Sigmoid colon (tissue), 7 donors: ENCODE data around the gene SLC4A3. TPM values are rescaled to one million over a fixed set of nuclear protein-coding genes. Genes with fewer than 3 reads are reported as not detected.
A peak's percentile ranks its signal among the peaks of the same experiment; 100 is the strongest.

ENCODE experiments used
- DNase-seq: peaks from one replicate; pipeline ENCODE4 v3.0.0-alpha.2; 2019
- H3K27ac ChIP-seq, 4 donors: fragments of 200-600 bp; sonication (generic); one replicate each; pipeline ENCODE4 v1.5.1; 2016 to 2019; ENCODE audit warnings: mild to moderate bottlenecking in 1 of 4
- H3K27me3 ChIP-seq, 3 donors: fragments of 200-600 bp; sonication (generic); one replicate each; pipeline ENCODE4 v1.5.1; 2019; ENCODE audit warnings: mild to moderate bottlenecking in 1 of 3
- H3K36me3 ChIP-seq, 4 donors: fragments of 200-600 bp; sonication (generic); one replicate each; pipeline ENCODE4 v1.5.1; 2016 to 2019
- H3K4me1 ChIP-seq, 4 donors: fragments of 200-600 bp; sonication (generic); one replicate each; pipeline ENCODE4 v1.5.1; 2017 to 2019
- H3K4me3 ChIP-seq, 4 donors: fragments of 200-600 bp; sonication (generic); one replicate each; pipeline ENCODE4 v1.5.1; 2017 to 2019; ENCODE audit warnings: mild to moderate bottlenecking in 2 of 4, moderate library complexity in 1 of 4
- H3K9me3 ChIP-seq, 4 donors: fragments of 200-600 bp in 3 of 4; sonication (generic) in 3 of 4; one replicate each; pipeline versions ENCODE4 v1.5.1 to v1.6.1; 2013 to 2019
- EP300 ChIP-seq, 4 donors: sonication (generic); formaldehyde crosslinking; IDR thresholded peaks; one replicate each; pipeline ENCODE4 v1.6.1; 2017; ENCODE audit warnings: antibody characterized with exemption in 4 of 4
- POLR2A ChIP-seq, 2 donors: fragments of 450-650 bp; IDR thresholded peaks; one replicate each; pipeline ENCODE4 v1.6.1; 2016; ENCODE audit warnings: antibody characterized with exemption in 2 of 2, mild to moderate bottlenecking in 2 of 2, moderate library complexity in 2 of 2
- POLR2AphosphoS5 ChIP-seq, 4 donors: sonication (generic); formaldehyde crosslinking; IDR thresholded peaks; one replicate each; pipeline ENCODE4 v1.6.1; 2017; ENCODE audit warnings: antibody characterized with exemption in 4 of 4
- WGBS, 2 donors: extraction: QIAGEN DNeasy Blood & Tissue Kit; methylation state at CpG; one replicate each; pipeline ENCODE4 v1.1.7; 2013; 5-methylcytosine and 5-hydroxymethylcytosine counted together
- intact Hi-C: fragments of 100-400 bp; cut with DNase I; formaldehyde crosslinking; loops from one replicate; pipeline ENCODE4 v1.15.1; 2023
- polyA plus RNA-seq, 3 donors: library from polyadenylated mRNA; stranded (reverse); fragments of 200-250 nt; gene quantifications; one replicate each; pipeline ENCODE4 v1.2.3, GENCODE V29; 2013
- total RNA-seq, 4 donors: library from RNA; depleted of rRNA; stranded (reverse); fragments of >200 nt; gene quantifications; one replicate each; pipeline ENCODE4 v1.1.0, GENCODE V29; 2016
- TF ChIP-seq, protein P1 (sequence below), 4 experiments: fragments of 450-650 bp in 3 of 4; fragments of 200-600 bp in 1 of 4; IDR thresholded peaks; one replicate each; pipeline ENCODE4 v1.5.1; 2016 to 2019; ENCODE audit warnings: antibody characterized with exemption in 4 of 4, mild to moderate bottlenecking in 3 of 4, moderate library complexity in 2 of 4
- donor health status: healthy with polysubstance abuse.
- donor health status: Bipolar disorder and iron deficiency.
- donor health status: healthy.

The SLC4A3 gene
- total and polyA plus RNA-seq, 7 donors: under 0.01 to 5.0 (median 1.0) TPM

DNA sequence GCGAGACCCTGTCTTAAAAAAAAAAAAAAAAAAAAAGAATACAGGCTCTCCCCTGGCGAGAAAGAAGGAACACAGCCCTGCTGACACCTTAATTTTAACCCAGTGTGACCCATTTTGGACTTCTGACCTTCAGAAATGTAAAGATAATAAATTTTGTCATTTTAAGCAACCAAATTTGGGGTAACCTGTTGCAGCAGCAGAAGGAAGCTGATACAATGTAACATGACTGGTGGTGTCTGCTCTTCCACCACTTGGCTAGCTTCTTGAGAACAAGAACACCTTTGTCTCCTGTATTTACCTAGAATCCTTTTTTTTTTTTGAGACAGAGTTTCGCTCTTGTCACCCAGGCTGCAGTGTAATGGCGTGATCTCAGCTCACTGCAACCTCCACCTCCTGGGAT lies 36.3 kb upstream of the SLC4A3 start:
- Histone ChIP-seq H3K27ac (no peak overlapping the region), H3K4me3 (no peak overlapping the region), H3K36me3 (no peaks in the 10 kb centered on the region), H3K4me1 (no peaks in the 10 kb centered on the region), H3K9me3 (no peaks in the 10 kb centered on the region), H3K27me3 (no peaks in the 10 kb centered on the region)
- TF ChIP-seq, protein P1, sequence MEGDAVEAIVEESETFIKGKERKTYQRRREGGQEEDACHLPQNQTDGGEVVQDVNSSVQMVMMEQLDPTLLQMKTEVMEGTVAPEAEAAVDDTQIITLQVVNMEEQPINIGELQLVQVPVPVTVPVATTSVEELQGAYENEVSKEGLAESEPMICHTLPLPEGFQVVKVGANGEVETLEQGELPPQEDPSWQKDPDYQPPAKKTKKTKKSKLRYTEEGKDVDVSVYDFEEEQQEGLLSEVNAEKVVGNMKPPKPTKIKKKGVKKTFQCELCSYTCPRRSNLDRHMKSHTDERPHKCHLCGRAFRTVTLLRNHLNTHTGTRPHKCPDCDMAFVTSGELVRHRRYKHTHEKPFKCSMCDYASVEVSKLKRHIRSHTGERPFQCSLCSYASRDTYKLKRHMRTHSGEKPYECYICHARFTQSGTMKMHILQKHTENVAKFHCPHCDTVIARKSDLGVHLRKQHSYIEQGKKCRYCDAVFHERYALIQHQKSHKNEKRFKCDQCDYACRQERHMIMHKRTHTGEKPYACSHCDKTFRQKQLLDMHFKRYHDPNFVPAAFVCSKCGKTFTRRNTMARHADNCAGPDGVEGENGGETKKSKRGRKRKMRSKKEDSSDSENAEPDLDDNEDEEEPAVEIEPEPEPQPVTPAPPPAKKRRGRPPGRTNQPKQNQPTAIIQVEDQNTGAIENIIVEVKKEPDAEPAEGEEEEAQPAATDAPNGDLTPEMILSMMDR (IDR thresholded peaks at IDR 0.05): no peak
- TF ChIP-seq POLR2AphosphoS5 (IDR thresholded peaks at IDR 0.05): no peak
- no peak for TF ChIP-seq EP300 (IDR thresholded peaks at IDR 0.05)
- no peak for TF ChIP-seq POLR2A (IDR thresholded peaks at IDR 0.05)
- 49 to 85% methylated on average over 4 of the region's 4 CpGs for WGBS, 2 donors
- no peak for DNase-seq
- intact Hi-C loops: no loop called here

GRCh38 chr2:219592736-219593135 lies 34.7 kb upstream of the SLC4A3 start:
- no peak for DNase-seq
- H3K9me3 ChIP-seq: no peaks in the 10 kb centered on the region
- no peak overlapping the region for H3K27ac ChIP-seq
- TF ChIP-seq POLR2A (IDR thresholded peaks at IDR 0.05) (no peak), EP300 (IDR thresholded peaks at IDR 0.05) (no peak), POLR2AphosphoS5 (IDR thresholded peaks at IDR 0.05) (no peak)
- TF ChIP-seq, protein P1 (IDR thresholded peaks at IDR 0.05): no peak
- peaks cover 0 to 10% (median 4%) of the 10 kb centered on the region in 4 donors for H3K4me1 ChIP-seq
- 87 to 91% methylated on average over 6 of the region's 6 CpGs for WGBS, 2 donors
- H3K27me3 ChIP-seq: no peaks in the 10 kb centered on the region
- no peak overlapping the region for H3K4me3 ChIP-seq
- no peaks in the 10 kb centered on the region for H3K36me3 ChIP-seq
- intact Hi-C loops: no loop called here

- Histone ChIP-seq H3K36me3 (no peaks in the 10 kb centered on the region), H3K27ac (no peak overlapping the region)
Observed at GRCh38 chr2:219593154-219593553, 34.3 kb upstream of the SLC4A3 start.

GRCh38 chr2:219595256-219595655 lies 32.2 kb upstream of the SLC4A3 start:
- H3K9me3 ChIP-seq: no peaks in the 10 kb centered on the region
- TF ChIP-seq, protein P1 (IDR thresholded peaks at IDR 0.05): no peak
- no peak for TF ChIP-seq POLR2AphosphoS5 (IDR thresholded peaks at IDR 0.05)
- no peak for TF ChIP-seq EP300 (IDR thresholded peaks at IDR 0.05)
- TF ChIP-seq POLR2A (IDR thresholded peaks at IDR 0.05): no peak

More at GRCh38 chr2:219593154-219593553, 34.3 kb upstream of the SLC4A3 start:
- 84 to 91% methylated on average over 2 of the region's 2 CpGs for WGBS, 2 donors
- TF ChIP-seq POLR2A (IDR thresholded peaks at IDR 0.05) (no peak), EP300 (IDR thresholded peaks at IDR 0.05) (no peak), POLR2AphosphoS5 (IDR thresholded peaks at IDR 0.05) (no peak)
- TF ChIP-seq, protein P1 (IDR thresholded peaks at IDR 0.05): no peak
- peaks cover 0 to 12% (median 4%) of the 10 kb centered on the region in 4 donors for H3K4me1 ChIP-seq
- intact Hi-C loops: no loop called here
- no peak for DNase-seq
- no peaks in the 10 kb centered on the region for H3K9me3 ChIP-seq
- no peak overlapping the region for H3K4me3 ChIP-seq
- no peaks in the 10 kb centered on the region for H3K27me3 ChIP-seq

More at GRCh38 chr2:219595256-219595655, 32.2 kb upstream of the SLC4A3 start:
- no peaks in the 10 kb centered on the region for H3K36me3 ChIP-seq
- no peaks in the 10 kb centered on the region for H3K27me3 ChIP-seq
- WGBS, 2 donors: 40 to 71% methylated on average over 3 of the region's 3 CpGs
- DNase-seq: no peak
- H3K27ac ChIP-seq: peak overlapping the region in 1 of 4 donors; percentile 94
- peaks cover 0 to 20% (median 11%) of the 10 kb centered on the region in 4 donors for H3K4me1 ChIP-seq
- no peak overlapping the region for H3K4me3 ChIP-seq
- intact Hi-C loops: no loop called here
